Kidney (tissue), 14 donors: ENCODE data around the gene MRPL11. TPM values are rescaled to one million over a fixed set of nuclear protein-coding genes. Genes with fewer than 3 reads are reported as not detected.

Experiments used
- DNase-seq, 5 donors: peaks; one replicate each; pipeline ENCODE4 v3.0.0-alpha.2; 2013 to 2020
- FAIRE-seq: peaks from 2 replicates; lab custom pipeline; 2012; peaks lifted over from hg19 to GRCh38; lab: Jason Lieb, UNC
- H3K27ac ChIP-seq, 2 donors: one replicate each; pipeline ENCODE4 v1.7.0; 2013; ENCODE audit warnings: low read depth in 2 of 2, low read length in 2 of 2, inconsistent platforms in 1 of 2
- H3K27me3 ChIP-seq: one replicate; pipeline ENCODE4 v1.7.1; 2013; ENCODE audit warnings: low read length, inconsistent platforms; ENCODE audit not compliant: control insufficient read depth, insufficient read depth
- H3K36me3 ChIP-seq, 3 donors: one replicate each; pipeline versions ENCODE4 v1.7.0 to v1.7.1; 2013; ENCODE audit warnings: low read length in 3 of 3, control low read depth in 1 of 3, inconsistent platforms in 1 of 3; ENCODE audit not compliant: insufficient read depth in 3 of 3, control insufficient read depth in 2 of 3
- H3K4me1 ChIP-seq, 3 donors: one replicate each; pipeline versions ENCODE4 v1.7.0 to v1.7.1; 2013; ENCODE audit warnings: low read length in 3 of 3, inconsistent platforms in 1 of 3, low read depth in 1 of 3; ENCODE audit not compliant: control insufficient read depth in 2 of 3, insufficient read depth in 2 of 3
- H3K4me3 ChIP-seq, 3 donors: one replicate each; pipeline versions ENCODE4 v1.7.0 to v1.8.1; 2013; ENCODE audit warnings: low read length in 3 of 3, control low read depth in 1 of 3, inconsistent platforms in 1 of 3
- H3K9ac ChIP-seq, 3 donors: one replicate each; pipeline versions ENCODE4 v1.7.0 to v1.7.1; 2013; ENCODE audit warnings: low read length in 3 of 3, control low read depth in 1 of 3, inconsistent platforms in 1 of 3
- H3K9me3 ChIP-seq, 3 donors: one replicate each; pipeline versions ENCODE4 v1.7.0 to v1.7.1; 2013; ENCODE audit warnings: low read length in 3 of 3, control low read depth in 1 of 3, inconsistent platforms in 1 of 3; ENCODE audit not compliant: control insufficient read depth in 2 of 3, insufficient read depth in 1 of 3
- CTCF ChIP-seq: IDR thresholded peaks from 3 replicates; pipeline ENCODE4 v1.5.1; 2012; ENCODE audit warnings: mild to moderate bottlenecking, moderate library complexity, borderline replicate concordance; ENCODE audit not compliant: insufficient read depth; ENCODE audit errors: extremely low read depth
- intact Hi-C: fragments of 100-400 bp; cut with DNase I; formaldehyde crosslinking; loops from one replicate; pipeline ENCODE4 v1.11.1; 2022
- polyA plus RNA-seq: library from polyadenylated mRNA; stranded (reverse); fragments of 350-450 nt; fragmentation: Illumina TruSeq; extraction: RNeasy Lipid Tissue Mini Kit (QIAGEN cat#74804); gene quantifications from one replicate; pipeline ENCODE4 v1.2.3, GENCODE V29; 2014; ENCODE audit warnings: low read depth, low replicate concordance; ENCODE audit not compliant: insufficient read depth
- total RNA-seq: library from RNA; stranded (reverse); fragmentation: NEBNext Ultra II Directional; extraction: Animal tissue kit (Norgen Biotek cat#: 25700); gene quantifications from one replicate; pipeline ENCODE4 v1.2.1, GENCODE V29; 2021
- donor health status: control.
- donor health status: control.
- donor health status: control.
- donor health status: control.
- donor health status: control.
- donor health status: DM: yes; HTN: yes; CAD: no.
- donor health status: Normal renal cell carcinoma (clear cell type).

Gene MRPL11
- total and polyA plus RNA-seq, 2 donors from 2014 or later: 34.1 to 97.3 TPM

GRCh38 chr11:66418986-66419308, 19.7 kb downstream of the MRPL11 start:
- Histone ChIP-seq H3K4me3 (no peak overlapping the region), H3K36me3 (no peaks in the 10 kb centered on the region), H3K4me1 (peaks cover 0 to 4% (median 0%) of the 10 kb centered on the region in 3 donors), H3K27me3 (peaks cover 8% of the 10 kb centered on the region), H3K9me3 (no peaks in the 10 kb centered on the region), H3K27ac (no peak overlapping the region), H3K9ac (no peak overlapping the region)
- DNase-seq: no peak
- intact Hi-C loops: no loop called here
- TF ChIP-seq CTCF: no peak
- no peak for FAIRE-seq

- Histone ChIP-seq H3K4me3 (no peak overlapping the region), H3K27me3 (peaks cover 8% of the 10 kb centered on the region), H3K4me1 (peaks cover 0 to 4% (median 0%) of the 10 kb centered on the region in 3 donors), H3K9me3 (no peaks in the 10 kb centered on the region), H3K27ac (no peak overlapping the region), H3K9ac (no peak overlapping the region), H3K36me3 (no peaks in the 10 kb centered on the region)
- intact Hi-C loops: no loop called here
- TF ChIP-seq CTCF: peak; percentile 6
- no peak for FAIRE-seq
- peak; percentile 82 to 89 (median 86) for DNase-seq
Observed at GRCh38 chr11:66418168-66418985, 20.3 kb downstream of the MRPL11 start.

GRCh38 chr11:66417000-66417399, 21.6 kb downstream of the MRPL11 start:
- TF ChIP-seq CTCF: no peak
- H3K36me3 ChIP-seq: no peaks in the 10 kb centered on the region
- H3K27ac ChIP-seq: no peak overlapping the region
- H3K27me3 ChIP-seq: peaks cover 8% of the 10 kb centered on the region
- H3K9ac ChIP-seq: no peak overlapping the region
- FAIRE-seq: no peak
- peaks cover 0 to 4% (median 0%) of the 10 kb centered on the region in 3 donors for H3K4me1 ChIP-seq
- intact Hi-C loops: no loop called here
- no peak for DNase-seq
- H3K9me3 ChIP-seq: no peaks in the 10 kb centered on the region
- H3K4me3 ChIP-seq: no peak overlapping the region
